ENCODE measurements around the gene EN1. TPM values are rescaled to one million over a fixed set of nuclear protein-coding genes. Genes with fewer than 3 reads are reported as not detected.

Gene EN1
- total and polyA plus RNA-seq, 2 of the 13 experiments (the other 11 are each of a cell fraction or from before 2014, with no cell fraction given) = not detected

- no peak overlapping the region for H3K4me3 ChIP-seq (replicated peaks in 1 of 3; ENCODE audit: insufficient read depth in 1 of 3, low read depth in 2 of 3, low read length in 3 of 3)
- H3K4me1 ChIP-seq (ENCODE audit: insufficient read depth, low read length) = no peaks in the 10 kb centered on the region
- no peaks in the 10 kb centered on the region for H4K20me1 ChIP-seq (ENCODE audit: insufficient read depth, low read length)
- H3K9ac ChIP-seq (ENCODE audit: insufficient read depth, low read depth, low read length) = no peak overlapping the region
- ChIA-PET CTCF (ENCODE audit: low intra/inter-chr PET ratio, low total read pairs) (no interaction called here), POLR2A (no interaction called here)
- H3K4me2 ChIP-seq (ENCODE audit: low read depth, low read length) = no peak overlapping the region
- H3K9me3 ChIP-seq (ENCODE audit: low read length) = peaks cover 22% of the 10 kb centered on the region
- ATAC-seq = no peak
- H3K79me2 ChIP-seq (ENCODE audit: insufficient read depth, low read length) = no peaks in the 10 kb centered on the region
- no peak for FAIRE-seq
- no peak for DNase-seq (ENCODE audit: low spot score)
- no peak overlapping the region for H3K27ac ChIP-seq (ENCODE audit: extremely low read length, insufficient read depth, low read length)
- no TSS peak for BruUV-seq (replicated peaks)
- H3K36me3 ChIP-seq (replicated peaks in 1 of 2; ENCODE audit: control insufficient read depth in 1 of 2, insufficient read depth in 2 of 2, low read length in 2 of 2) = no peaks in the 10 kb centered on the region
- in situ Hi-C loops (cut with HindIII; ENCODE audit: extremely low pct_ligation_motif_present, low pct_unique_long_range_greater_than_20kb) = no loop called here
- WGBS (ENCODE audit: low lambda C conversion rate) = 14% methylated on average over 3 of the region's 3 CpGs
- H2AFZ ChIP-seq (ENCODE audit: low read length) = no peak overlapping the region
- H3K27me3 ChIP-seq (ENCODE audit: control insufficient read depth in 1 of 2, insufficient read depth in 2 of 2, low read length in 2 of 2) = no peaks in the 10 kb centered on the region; a peak in 1 of 5 replicates
- intact Hi-C loops (cut with micrococcal nuclease; ENCODE audit: unreplicated experiment) = no loop called here
- TF ChIP-seq ZNF713 (CRISPR knock-in tag; IDR thresholded peaks at IDR 0.05) (no peak), ZBTB49 (CRISPR knock-in tag; IDR thresholded peaks at IDR 0.05; ENCODE audit: borderline replicate concordance) (no peak), ZNF577 (CRISPR knock-in tag; IDR thresholded peaks at IDR 0.05; ENCODE audit: borderline replicate concordance, low read depth) (no peak), THRA (CRISPR knock-in tag; IDR thresholded peaks at IDR 0.05; ENCODE audit: borderline replicate concordance) (no peak), DDIT3 (CRISPR knock-in tag; IDR thresholded peaks at IDR 0.05) (no peak), JUND (CRISPR knock-in tag; IDR thresholded peaks at IDR 0.05) (no peak), KLF15 (CRISPR knock-in tag; IDR thresholded peaks at IDR 0.05; ENCODE audit: borderline replicate concordance) (no peak), THYN1 (CRISPR knock-in tag; IDR thresholded peaks at IDR 0.05; ENCODE audit: borderline replicate concordance, low read depth) (no peak), TIGD3 (CRISPR knock-in tag; IDR thresholded peaks at IDR 0.05; ENCODE audit: borderline replicate concordance) (no peak), CBX1 (IDR thresholded peaks at IDR 0.05; ENCODE audit: low read depth) (no peak), RFX1 (IDR thresholded peaks at IDR 0.05) (no peak), ATM (IDR thresholded peaks at IDR 0.05; ENCODE audit: borderline replicate concordance) (no peak), ZSCAN5A (CRISPR knock-in tag; IDR thresholded peaks at IDR 0.05; ENCODE audit: borderline replicate concordance) (no peak), ZNF816 (CRISPR knock-in tag; IDR thresholded peaks at IDR 0.05; ENCODE audit: borderline replicate concordance) (no peak)
- TF ChIP-seq, protein P1, sequence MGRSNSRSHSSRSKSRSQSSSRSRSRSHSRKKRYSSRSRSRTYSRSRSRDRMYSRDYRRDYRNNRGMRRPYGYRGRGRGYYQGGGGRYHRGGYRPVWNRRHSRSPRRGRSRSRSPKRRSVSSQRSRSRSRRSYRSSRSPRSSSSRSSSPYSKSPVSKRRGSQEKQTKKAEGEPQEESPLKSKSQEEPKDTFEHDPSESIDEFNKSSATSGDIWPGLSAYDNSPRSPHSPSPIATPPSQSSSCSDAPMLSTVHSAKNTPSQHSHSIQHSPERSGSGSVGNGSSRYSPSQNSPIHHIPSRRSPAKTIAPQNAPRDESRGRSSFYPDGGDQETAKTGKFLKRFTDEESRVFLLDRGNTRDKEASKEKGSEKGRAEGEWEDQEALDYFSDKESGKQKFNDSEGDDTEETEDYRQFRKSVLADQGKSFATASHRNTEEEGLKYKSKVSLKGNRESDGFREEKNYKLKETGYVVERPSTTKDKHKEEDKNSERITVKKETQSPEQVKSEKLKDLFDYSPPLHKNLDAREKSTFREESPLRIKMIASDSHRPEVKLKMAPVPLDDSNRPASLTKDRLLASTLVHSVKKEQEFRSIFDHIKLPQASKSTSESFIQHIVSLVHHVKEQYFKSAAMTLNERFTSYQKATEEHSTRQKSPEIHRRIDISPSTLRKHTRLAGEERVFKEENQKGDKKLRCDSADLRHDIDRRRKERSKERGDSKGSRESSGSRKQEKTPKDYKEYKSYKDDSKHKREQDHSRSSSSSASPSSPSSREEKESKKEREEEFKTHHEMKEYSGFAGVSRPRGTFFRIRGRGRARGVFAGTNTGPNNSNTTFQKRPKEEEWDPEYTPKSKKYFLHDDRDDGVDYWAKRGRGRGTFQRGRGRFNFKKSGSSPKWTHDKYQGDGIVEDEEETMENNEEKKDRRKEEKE (IDR thresholded peaks at IDR 0.05) = no peak
Measured at GRCh38 chr2:118893100-118893499, 45.7 kb upstream of the EN1 start.
